GM12891 (cell line): ENCODE data around the gene RTL1.

Experiments used
- POLR2A ChIP-seq: IDR thresholded peaks from 2 replicates; pipeline ENCODE4 v1.6.1; 2011; ENCODE audit warnings: low read depth, low read length, control low read depth
- POLR2AphosphoS5 ChIP-seq: IDR thresholded peaks from 2 replicates; pipeline ENCODE4 v1.6.1; 2011; ENCODE audit warnings: low read depth, low read length, control low read depth

DNA sequence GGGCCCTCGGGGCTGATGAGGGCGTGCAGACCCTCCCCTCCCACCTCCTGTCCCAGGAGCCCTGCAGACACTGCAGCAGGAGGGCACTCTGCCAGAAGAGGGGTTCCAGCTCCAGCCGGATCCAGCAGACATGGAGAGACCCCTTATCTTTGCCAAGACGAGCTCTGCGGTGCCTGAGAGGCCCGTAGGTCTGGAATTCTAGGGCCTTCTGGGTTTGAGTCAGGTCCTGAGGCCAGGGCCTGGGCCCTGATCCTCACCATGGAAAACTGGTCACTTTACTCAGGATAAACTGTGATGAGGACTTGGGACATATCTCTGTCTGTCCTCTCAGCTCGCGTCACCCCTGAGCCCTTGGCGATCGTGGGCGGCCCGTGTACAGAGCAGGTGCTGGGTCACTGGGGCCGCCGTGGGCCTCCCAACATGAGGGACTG, 63.8 kb downstream of the RTL1 start:
- TF ChIP-seq POLR2A (no peak), POLR2AphosphoS5 (no peak)
